ENCODE measurements around the gene ARHGAP29. TPM values are rescaled to one million over a fixed set of nuclear protein-coding genes. Genes with fewer than 3 reads are reported as not detected.

The ARHGAP29 gene
- total RNA-seq, 1 experiment from 2014 or later = 1.8 TPM

- Histone ChIP-seq H3K9me3 (ENCODE audit: low read depth, low read length, poor library complexity, severe bottlenecking) (no peaks in the 10 kb centered on the region), H3K4me3 (ENCODE audit: low read depth, low read length, poor library complexity, severe bottlenecking) (no peak overlapping the region), H3K4me1 (ENCODE audit: insufficient read depth, low read length, poor library complexity, severe bottlenecking) (no peaks in the 10 kb centered on the region), H3K27ac (ENCODE audit: low read depth, low read length, poor library complexity, severe bottlenecking) (no peak overlapping the region), H3K36me3 (ENCODE audit: insufficient read depth, low read length, poor library complexity, severe bottlenecking) (no peaks in the 10 kb centered on the region), H3K27me3 (replicated peaks; ENCODE audit: insufficient read depth, low read depth, low read length, poor library complexity) (peaks cover 13% of the 10 kb centered on the region)
- BruUV-seq (replicated peaks) = no TSS peak
- intact Hi-C loops (cut with micrococcal nuclease; ENCODE audit: unreplicated experiment) = no loop called here
- no peak for TF ChIP-seq EZH2 (IDR thresholded peaks at IDR 0.05; ENCODE audit: borderline replicate concordance, low read depth, low read length, poor library complexity, severe bottlenecking)
- CTCF ChIA-PET = no interaction called here
- DNase-seq (ENCODE audit: low spot score) = no peak
- POLR2A ChIA-PET (ENCODE audit: low non-redundant PET) = no interaction called here
Measured at GRCh38 chr1:94199398-94199797, 38.0 kb downstream of the ARHGAP29 start.

- Histone ChIP-seq H3K9me3 (ENCODE audit: low read depth, low read length, poor library complexity, severe bottlenecking) (no peaks in the 10 kb centered on the region), H3K4me3 (ENCODE audit: low read depth, low read length, poor library complexity, severe bottlenecking) (no peak overlapping the region), H3K27me3 (replicated peaks; ENCODE audit: insufficient read depth, low read depth, low read length, poor library complexity) (no peaks in the 10 kb centered on the region), H3K36me3 (ENCODE audit: insufficient read depth, low read length, poor library complexity, severe bottlenecking) (no peaks in the 10 kb centered on the region), H3K27ac (ENCODE audit: low read depth, low read length, poor library complexity, severe bottlenecking) (no peak overlapping the region), H3K4me1 (ENCODE audit: insufficient read depth, low read length, poor library complexity, severe bottlenecking) (no peaks in the 10 kb centered on the region)
- TF ChIP-seq, protein P1, sequence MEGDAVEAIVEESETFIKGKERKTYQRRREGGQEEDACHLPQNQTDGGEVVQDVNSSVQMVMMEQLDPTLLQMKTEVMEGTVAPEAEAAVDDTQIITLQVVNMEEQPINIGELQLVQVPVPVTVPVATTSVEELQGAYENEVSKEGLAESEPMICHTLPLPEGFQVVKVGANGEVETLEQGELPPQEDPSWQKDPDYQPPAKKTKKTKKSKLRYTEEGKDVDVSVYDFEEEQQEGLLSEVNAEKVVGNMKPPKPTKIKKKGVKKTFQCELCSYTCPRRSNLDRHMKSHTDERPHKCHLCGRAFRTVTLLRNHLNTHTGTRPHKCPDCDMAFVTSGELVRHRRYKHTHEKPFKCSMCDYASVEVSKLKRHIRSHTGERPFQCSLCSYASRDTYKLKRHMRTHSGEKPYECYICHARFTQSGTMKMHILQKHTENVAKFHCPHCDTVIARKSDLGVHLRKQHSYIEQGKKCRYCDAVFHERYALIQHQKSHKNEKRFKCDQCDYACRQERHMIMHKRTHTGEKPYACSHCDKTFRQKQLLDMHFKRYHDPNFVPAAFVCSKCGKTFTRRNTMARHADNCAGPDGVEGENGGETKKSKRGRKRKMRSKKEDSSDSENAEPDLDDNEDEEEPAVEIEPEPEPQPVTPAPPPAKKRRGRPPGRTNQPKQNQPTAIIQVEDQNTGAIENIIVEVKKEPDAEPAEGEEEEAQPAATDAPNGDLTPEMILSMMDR (conservative IDR thresholded peaks at IDR 0.05; ENCODE audit: low read depth, low read length) = no peak
- no peak for TF ChIP-seq EZH2 (IDR thresholded peaks at IDR 0.05; ENCODE audit: borderline replicate concordance, low read depth, low read length, poor library complexity, severe bottlenecking)
- DNase-seq (ENCODE audit: low spot score) = no peak
- ChIA-PET CTCF (no interaction called here), POLR2A (ENCODE audit: low non-redundant PET) (no interaction called here)
- BruUV-seq (replicated peaks) = no TSS peak
- intact Hi-C loops (cut with micrococcal nuclease; ENCODE audit: unreplicated experiment) = no loop called here
Measured at GRCh38 chr1:94194079-94194865, 43.1 kb downstream of the ARHGAP29 start.

DNA sequence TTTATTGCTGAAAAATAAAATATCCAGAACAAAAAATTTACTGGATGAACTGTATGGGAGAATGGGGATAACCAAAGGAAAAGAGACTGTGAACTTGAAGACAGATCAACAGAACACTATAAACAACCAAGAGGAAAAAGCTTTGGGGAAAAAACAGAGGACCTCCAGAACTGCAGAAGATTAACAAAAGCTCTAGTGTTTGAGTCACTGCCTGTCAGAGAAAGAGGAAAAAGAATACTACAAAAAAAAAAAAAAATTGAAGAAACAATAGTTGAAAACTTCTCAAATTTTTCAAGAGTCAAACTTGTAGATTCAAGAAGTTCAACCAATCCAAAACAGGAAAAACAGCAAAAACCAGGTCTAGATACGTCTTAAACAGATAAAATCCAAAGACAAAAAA is 44.3 kb downstream of the ARHGAP29 start:
- Histone ChIP-seq H3K36me3 (ENCODE audit: insufficient read depth, low read length, poor library complexity, severe bottlenecking) (no peaks in the 10 kb centered on the region), H3K9me3 (ENCODE audit: low read depth, low read length, poor library complexity, severe bottlenecking) (no peaks in the 10 kb centered on the region), H3K4me1 (ENCODE audit: insufficient read depth, low read length, poor library complexity, severe bottlenecking) (no peaks in the 10 kb centered on the region), H3K27ac (ENCODE audit: low read depth, low read length, poor library complexity, severe bottlenecking) (no peak overlapping the region), H3K4me3 (ENCODE audit: low read depth, low read length, poor library complexity, severe bottlenecking) (no peak overlapping the region), H3K27me3 (replicated peaks; ENCODE audit: insufficient read depth, low read depth, low read length, poor library complexity) (no peaks in the 10 kb centered on the region)
- TF ChIP-seq, protein P1 (conservative IDR thresholded peaks at IDR 0.05; ENCODE audit: low read depth, low read length) = no peak
- TF ChIP-seq EZH2 (IDR thresholded peaks at IDR 0.05; ENCODE audit: borderline replicate concordance, low read depth, low read length, poor library complexity, severe bottlenecking) = no peak
- BruUV-seq (replicated peaks) = no TSS peak
- DNase-seq (ENCODE audit: low spot score) = no peak
- intact Hi-C loops (cut with micrococcal nuclease; ENCODE audit: unreplicated experiment) = no loop called here
- ChIA-PET CTCF (no interaction called here), POLR2A (ENCODE audit: low non-redundant PET) (no interaction called here)

DNA sequence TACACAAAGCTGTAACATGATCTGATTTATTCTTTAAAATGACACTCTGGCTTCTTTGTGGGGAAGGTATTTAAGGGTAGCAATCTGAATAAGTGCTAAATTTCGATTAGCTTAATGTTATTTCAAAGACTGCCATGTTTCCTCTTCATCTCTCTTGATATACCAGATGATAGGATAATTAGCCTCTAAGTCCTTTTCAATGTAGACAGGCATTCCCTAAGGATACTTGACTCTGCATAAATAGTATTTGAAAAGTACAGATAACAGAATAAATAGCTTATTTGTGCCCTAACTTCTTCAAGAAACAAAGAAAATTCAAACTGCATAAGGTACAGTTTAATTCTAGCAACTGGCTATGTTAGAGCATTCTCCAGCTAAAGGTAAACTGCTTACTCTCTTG is 46.2 kb downstream of the ARHGAP29 start:
- Histone ChIP-seq H3K9me3 (ENCODE audit: low read depth, low read length, poor library complexity, severe bottlenecking) (no peaks in the 10 kb centered on the region), H3K4me3 (ENCODE audit: low read depth, low read length, poor library complexity, severe bottlenecking) (no peak overlapping the region), H3K4me1 (ENCODE audit: insufficient read depth, low read length, poor library complexity, severe bottlenecking) (no peaks in the 10 kb centered on the region), H3K27ac (ENCODE audit: low read depth, low read length, poor library complexity, severe bottlenecking) (no peak overlapping the region), H3K36me3 (ENCODE audit: insufficient read depth, low read length, poor library complexity, severe bottlenecking) (no peaks in the 10 kb centered on the region), H3K27me3 (replicated peaks; ENCODE audit: insufficient read depth, low read depth, low read length, poor library complexity) (no peaks in the 10 kb centered on the region)
- peak; percentile 7 for DNase-seq (ENCODE audit: low spot score)
- ChIA-PET CTCF (no interaction called here), POLR2A (ENCODE audit: low non-redundant PET) (no interaction called here)
- BruUV-seq (replicated peaks) = no TSS peak
- intact Hi-C loops (cut with micrococcal nuclease; ENCODE audit: unreplicated experiment) = no loop called here
- no peak for TF ChIP-seq EZH2 (IDR thresholded peaks at IDR 0.05; ENCODE audit: borderline replicate concordance, low read depth, low read length, poor library complexity, severe bottlenecking)
- TF ChIP-seq, protein P1 (conservative IDR thresholded peaks at IDR 0.05; ENCODE audit: low read depth, low read length) = no peak

All from A673 (cell line).